HG03565 (cell line): Measurements from ENCODE around the gene OR1L4.

ENCODE experiments used
- ATAC-seq: cut with Tn5 transposase; IDR thresholded peaks from one replicate; pipeline ENCODE4 v1.9.1; 2021; ENCODE audit warnings: mild to moderate bottlenecking, moderate library complexity; ENCODE audit not compliant: unreplicated experiment

OR1L4 gene, protein sequence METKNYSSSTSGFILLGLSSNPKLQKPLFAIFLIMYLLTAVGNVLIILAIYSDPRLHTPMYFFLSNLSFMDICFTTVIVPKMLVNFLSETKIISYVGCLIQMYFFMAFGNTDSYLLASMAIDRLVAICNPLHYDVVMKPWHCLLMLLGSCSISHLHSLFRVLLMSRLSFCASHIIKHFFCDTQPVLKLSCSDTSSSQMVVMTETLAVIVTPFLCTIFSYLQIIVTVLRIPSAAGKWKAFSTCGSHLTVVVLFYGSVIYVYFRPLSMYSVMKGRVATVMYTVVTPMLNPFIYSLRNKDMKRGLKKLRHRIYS

DNA sequence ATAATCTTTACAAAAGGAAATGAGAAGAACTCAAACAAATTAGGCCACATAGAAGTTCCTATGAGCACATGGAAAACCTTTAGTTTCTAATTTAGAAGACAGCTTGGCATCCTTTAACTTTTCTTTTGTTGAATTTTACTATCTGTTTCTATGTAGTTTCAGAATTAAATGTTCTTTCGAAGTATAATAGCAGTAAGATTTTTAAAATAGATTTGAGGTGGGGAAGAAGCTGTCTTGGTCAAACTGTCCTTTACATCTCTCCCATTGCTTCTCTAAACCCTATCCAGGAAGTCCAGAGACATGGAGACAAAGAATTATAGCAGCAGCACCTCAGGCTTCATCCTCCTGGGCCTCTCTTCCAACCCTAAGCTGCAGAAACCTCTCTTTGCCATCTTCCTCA is at the start of gene OR1L4:
Gene OR1L4 (plus strand): TSS at position 301 of the 400 bp plus-strand sequence. CDS start 0 bp downstream, at position 301.
- no peak for ATAC-seq

DNA sequence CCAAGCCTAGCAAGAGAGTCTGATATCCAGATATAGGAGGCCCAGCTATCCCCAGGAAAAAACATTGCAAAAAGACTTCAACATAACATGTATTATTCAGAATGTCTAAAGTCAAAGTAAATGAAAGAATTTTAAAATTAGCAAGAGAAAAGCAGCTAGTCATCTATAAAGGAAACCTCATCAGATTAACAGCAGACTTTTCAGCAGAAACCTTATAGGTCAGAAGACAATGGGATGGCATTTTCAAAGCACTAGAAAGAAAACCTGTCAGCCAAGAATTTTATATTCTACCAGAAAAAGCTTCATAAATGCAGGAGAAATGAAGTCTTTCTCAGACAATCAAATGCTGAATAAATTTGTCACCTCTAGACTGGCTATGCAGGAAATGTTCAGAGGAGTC is 38.9 kb upstream of the OR1L4 start:
- ATAC-seq: no peak

GRCh38 chr9:122695696-122696095 is 28.1 kb upstream of the OR1L4 start:
- no peak for ATAC-seq

DNA sequence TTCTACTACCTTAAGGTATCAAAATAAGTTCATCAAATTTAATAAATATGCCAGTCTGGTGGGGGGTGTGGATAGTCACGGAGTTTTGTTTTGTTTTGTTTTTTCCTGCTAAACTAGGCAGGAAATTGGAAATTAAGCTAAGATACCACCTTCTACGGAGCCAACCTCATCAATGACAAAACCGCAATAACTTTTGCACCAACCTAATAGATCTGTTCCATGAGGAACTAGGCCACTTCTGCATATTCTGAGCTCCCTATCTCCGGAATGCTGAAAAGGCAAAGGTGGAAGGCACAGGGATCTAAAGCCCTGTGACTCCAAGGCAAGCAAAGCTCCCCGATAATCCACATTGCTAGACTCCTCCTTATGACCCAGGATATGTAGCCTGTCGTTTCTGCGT is 5.8 kb upstream of the OR1L4 start:
- no peak for ATAC-seq

GRCh38 chr9:122719218-122719617 is 4.6 kb upstream of the OR1L4 start:
- no peak for ATAC-seq

DNA sequence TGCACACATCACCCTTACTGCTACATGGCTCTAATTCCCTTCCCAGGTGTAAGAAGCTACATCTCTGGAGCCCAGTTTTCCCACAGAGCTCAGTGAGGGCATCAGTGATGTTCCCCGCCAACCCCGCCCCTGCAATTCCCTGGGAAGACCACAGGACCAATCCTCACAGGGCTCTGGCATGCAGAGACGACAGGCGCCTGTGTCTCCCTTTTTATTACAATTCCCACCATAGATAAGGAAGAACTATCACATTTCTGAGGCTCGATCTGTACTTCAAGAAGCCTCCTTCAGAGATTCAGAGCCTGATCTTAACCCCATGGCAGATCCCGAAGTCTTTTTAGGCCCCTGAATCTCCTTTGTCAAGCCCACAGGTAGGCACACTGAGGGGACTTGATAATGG is 18.2 kb downstream of the OR1L4 start, which contains the start of gene OR1L6:
Gene OR1L6 (plus strand): TSS at position 301 of the 400 bp plus-strand sequence. CDS start 7,545 bp downstream, outside the sequence.
- no peak for ATAC-seq

DNA sequence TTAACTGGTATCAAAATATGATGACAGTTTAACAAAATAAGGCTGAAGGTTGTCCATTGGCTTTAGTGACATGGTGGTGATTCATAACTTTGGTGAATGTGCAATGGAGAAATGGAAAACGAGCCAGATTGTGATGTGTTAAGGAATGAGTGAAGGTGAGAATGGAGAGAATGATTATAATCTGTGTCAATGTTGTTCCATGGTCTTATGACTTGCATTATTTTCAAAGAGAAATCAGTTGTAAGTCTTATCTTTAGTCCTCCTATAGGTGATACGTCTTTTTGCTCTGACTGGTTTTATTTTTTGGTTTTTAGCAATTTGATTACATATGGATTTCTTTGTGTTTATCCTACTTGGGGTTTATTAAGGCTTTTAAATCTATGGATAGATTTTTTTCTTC is 31.0 kb downstream of the OR1L4 start:
- ATAC-seq: no peak

DNA sequence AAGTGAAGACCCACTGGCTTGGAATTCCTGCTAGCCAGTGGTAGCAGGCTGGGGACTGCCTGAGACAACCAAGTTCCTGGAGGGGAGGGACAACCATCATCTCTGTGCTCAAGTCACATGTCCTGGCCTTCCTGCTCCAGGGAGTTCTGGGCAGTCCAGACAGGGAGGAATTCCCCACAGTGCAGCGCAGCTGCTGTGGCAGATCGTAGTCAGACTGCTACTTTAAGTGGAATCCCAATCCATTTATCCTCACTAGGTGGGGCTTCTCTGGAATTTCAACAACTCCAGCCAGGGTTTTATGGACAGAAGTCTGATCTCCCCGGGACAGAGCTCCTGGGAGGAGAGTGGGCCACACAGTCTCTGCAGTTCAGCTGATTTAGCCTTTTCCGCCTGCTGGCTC is 44.0 kb downstream of the OR1L4 start:
- ATAC-seq: no peak
